NCI-H1694 treated with DMSO at 0.1 percent for 48 hours (cell line): ENCODE measurements around the gene TLL2.
A peak's percentile ranks its signal among the peaks of the same experiment; 100 is the strongest.

Source experiments
- DNase-seq: peaks from one replicate; lab custom pipeline; 2025; lab: John Stamatoyannopoulos, UW

TLL2 gene

GRCh38 chr10:96389785-96390184, 123.9 kb downstream of the TLL2 start:
- DNase-seq: no peak

GRCh38 chr10:96387601-96388000, 126.1 kb downstream of the TLL2 start:
- no peak for DNase-seq

- DNase-seq: no peak
These were observed 126.6 kb downstream of the TLL2 start for GRCh38 chr10:96387161-96387560.

DNA sequence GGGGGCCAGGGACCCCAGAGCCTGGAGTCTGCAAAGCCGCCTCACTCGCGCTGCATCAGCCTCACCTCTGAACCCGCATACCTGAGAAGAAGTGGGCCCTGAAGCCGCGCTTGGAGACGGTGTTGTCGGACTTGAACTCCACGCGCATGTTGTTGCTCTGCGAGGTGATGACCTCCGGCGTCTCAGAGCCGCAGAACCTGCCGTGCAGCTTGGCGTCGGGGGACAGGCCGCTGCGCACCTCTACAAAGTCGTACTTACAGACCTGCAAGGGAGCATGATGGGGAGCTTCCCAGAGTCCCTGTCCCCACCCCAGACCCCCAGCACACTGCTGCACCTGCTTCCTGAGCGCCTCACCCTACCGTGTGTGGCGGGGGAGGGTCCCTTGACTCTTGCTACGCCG, 129.2 kb downstream of the TLL2 start:
- no peak for DNase-seq

DNA sequence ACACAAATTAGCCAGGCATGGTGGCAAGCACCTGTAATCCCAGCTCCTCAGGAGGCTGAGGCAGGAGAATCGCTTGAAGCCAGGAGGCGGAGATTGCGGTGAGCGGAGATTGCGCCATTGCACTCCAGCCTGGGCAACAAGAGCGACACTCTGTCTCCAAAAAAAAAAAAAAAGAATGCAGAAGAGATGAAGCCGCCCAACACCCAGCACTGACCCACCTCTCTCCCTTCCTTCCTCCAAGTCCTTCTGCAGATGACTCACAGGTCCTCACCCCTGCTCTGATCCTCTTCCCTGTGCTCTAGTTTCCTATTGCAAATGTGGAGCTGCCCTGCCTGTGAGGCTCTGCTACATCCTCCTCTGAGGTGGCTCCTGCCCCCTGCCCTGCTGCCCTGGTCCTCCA, 132.9 kb downstream of the TLL2 start:
- DNase-seq: no peak

- DNase-seq: no peak
These were observed 134.0 kb downstream of the TLL2 start for GRCh38 chr10:96379758-96380157.

GRCh38 chr10:96378741-96379140, 135.0 kb downstream of the TLL2 start:
- DNase-seq: no peak

GRCh38 chr10:96377816-96378294, 135.9 kb downstream of the TLL2 start:
- DNase-seq: no peak

DNA sequence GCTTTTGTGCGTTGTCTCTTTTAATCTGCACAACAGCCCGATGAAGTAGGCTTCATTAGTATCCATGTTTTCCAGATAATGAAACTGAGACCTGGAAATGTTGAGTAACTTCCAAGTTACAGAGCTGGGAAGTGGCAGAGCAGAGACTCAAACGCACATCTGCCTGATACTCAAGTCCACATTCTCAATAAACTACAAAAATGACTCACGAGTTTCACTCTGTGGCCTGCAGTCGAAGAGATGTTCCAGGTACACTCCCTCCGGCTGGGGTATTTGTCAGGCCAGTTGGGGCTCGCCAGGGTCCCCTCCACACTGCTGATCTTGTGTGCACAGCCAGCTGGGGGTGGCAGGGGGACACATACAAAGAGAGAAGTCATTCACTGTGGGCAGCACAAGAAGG, 137.2 kb downstream of the TLL2 start:
- DNase-seq: no peak

DNA sequence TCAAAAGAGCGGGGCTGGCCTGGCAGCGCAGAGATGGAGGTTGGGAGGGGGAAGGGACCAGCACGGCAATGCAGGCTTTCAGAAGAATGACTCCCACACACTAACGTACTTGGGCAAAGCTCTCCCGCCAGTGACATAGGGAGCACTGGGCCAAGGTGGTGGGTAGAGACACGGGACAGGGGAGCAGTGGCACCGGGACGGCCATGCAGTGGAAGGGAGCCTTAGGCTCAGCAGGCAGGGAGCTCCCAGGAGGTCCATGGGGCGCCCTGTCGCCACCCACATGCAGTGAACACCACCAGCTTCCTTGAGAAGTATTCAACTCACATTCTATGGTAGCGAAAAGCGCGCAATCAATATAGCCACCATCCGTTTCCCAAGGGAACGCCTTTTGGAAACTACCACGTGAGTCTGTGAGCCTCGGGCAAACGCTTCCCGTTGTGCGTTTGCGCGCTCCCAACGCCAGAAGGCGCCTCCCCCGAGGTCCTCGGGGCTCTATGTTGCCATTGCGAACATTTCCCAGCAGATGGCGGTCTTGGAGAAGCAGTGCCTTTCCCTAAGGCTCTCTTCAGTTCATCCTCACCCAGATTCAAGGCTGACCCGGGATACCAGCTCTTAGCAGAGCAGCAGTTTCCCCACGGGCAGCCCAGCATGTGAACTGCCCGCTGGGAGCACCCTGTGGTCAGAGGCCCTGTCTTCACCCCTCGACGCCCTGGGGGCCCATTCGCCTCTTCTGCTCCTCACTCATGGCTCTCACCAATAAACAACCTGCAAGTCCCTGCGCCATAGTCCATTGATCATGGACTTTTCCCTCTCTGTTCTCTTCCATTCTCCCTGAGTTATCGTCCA, 138.5 kb downstream of the TLL2 start:
- peak; percentile 89 for DNase-seq

- DNase-seq: no peak
These were observed 139.1 kb downstream of the TLL2 start for GRCh38 chr10:96374639-96374984.

DNA sequence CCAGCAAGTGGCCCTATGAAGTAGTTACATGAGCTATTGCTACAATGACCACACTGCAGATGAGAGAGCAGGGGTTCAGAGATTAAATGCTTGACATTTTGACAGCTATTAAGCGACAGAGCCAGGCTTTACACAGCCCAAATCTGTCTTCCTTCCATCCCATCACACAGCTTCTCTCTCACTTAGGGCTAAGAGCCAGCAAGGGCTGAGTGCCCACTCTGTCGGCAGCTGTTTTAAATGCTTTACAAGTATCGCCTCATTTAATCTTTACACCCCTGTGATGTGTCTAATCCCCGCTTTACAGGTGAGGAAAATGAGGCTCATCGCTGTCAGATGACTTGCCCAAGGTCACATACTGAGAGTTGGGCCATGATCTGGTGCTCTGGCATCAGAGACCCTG, 139.7 kb downstream of the TLL2 start:
- DNase-seq: no peak

DNA sequence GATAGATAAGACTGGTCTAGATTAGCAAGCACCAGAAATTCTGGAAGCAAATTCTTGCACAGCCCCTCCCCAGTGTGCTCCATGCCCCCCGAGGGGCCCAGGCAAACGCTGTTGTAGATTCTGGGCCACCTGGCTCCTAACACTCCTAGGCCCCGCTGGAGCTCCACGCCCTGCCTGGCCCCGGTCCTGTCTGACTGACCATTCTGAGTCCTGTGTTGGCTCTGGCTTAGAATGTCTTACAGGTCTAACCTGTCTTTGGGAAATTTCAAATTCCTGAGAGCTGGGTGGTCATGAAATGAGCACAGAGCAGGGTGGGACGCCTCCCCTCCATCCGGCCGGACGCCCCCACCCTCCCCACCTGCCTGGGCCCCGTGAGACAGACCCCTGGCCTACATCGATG, 142.4 kb downstream of the TLL2 start:
- no peak for DNase-seq

DNA sequence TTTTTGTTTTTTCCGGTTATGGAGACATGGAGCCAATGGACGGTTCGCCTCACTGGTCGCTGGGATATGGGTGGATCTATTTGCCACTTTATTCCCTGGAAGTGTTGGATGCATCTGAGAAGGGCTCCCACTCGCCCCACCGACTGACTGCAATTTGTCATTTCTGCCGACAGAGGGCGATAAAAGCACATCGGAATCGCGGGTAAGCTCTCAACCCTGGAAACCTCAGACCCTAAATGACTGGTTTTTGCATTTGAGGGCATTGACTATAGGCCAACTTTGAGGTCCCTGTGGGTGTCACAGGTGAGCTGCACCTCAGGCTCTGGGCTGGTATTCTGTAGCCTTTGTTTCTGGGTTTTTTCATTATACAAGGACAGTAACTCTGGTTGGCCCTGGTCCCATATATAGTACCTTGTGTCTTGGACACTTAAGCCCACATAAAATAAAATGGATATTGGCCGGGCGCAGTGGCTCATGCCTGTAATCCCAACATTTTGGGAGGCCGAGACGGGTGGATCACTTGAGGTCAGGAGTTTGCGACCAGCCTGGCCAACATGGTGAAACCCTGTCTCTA, 143.1 kb downstream of the TLL2 start:
- peak; percentile 44 for DNase-seq

GRCh38 chr10:96369890-96370583, 143.7 kb downstream of the TLL2 start:
- DNase-seq: no peak

GRCh38 chr10:96368971-96369370, 144.8 kb downstream of the TLL2 start:
- DNase-seq: no peak

- DNase-seq: no peak
These were observed 146.3 kb downstream of the TLL2 start for GRCh38 chr10:96367470-96367869.

DNA sequence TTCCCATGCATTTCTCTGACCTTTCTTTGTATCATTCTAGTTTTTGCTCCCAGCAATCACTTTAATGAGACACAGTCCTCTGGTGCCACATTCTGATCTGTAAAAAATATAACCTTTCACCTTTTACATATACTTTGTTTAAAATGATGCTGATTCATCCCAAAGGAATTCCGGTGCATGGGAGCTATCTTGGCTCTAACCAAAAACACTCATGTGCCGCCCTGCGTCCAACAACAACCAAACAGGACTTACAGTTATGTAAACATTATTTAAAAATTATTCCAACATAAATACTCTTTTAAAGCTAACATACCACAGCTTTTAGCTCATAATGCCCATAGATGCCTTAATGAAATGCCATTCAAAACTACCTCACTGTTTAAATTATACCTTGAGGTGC, 147.2 kb downstream of the TLL2 start:
- DNase-seq: no peak

GRCh38 chr10:96365571-96365970, 148.2 kb downstream of the TLL2 start:
- DNase-seq: no peak

DNA sequence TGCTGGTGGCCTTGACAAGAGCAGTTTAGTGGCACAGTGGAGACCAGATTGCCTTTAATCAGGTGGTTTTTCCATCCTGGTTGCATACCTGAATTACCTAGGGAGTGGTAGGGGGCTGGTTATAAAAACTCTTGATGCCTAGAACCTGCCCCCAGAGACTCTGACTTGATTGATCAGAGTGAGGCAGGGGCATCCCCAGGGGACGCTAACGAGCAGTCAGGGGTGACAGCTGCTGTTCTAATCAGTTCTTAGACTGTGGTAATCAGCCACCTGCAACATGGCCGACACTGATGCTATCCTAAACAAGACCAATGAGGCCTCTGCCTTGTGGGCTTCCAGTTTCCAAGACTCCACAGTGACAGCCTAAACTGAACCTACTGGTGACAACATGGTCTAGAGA, 153.0 kb downstream of the TLL2 start:
- DNase-seq: no peak

DNA sequence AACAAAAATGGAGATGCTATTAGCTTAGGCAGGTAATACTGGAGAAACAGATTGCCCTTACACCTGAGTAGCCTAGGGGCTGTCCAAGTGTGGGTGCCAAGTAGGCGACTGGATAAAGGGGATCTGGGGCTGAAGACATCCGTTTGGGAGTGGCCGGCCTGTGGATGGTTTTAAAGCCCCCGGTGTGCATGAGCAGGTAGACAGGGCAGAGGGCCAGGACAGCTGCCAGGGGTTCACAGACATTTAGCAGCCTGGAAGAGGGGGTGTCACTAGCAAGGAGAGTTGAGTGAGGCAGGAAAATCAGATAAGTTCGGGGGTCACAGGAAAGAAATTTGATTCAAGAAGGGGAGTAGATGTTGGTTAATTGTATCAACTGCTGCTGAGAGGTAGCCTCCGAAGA, 153.4 kb downstream of the TLL2 start:
- DNase-seq: no peak

- DNase-seq: no peak
These were observed 154.1 kb downstream of the TLL2 start for GRCh38 chr10:96359616-96360015.

- DNase-seq: no peak
These were observed 154.7 kb downstream of the TLL2 start, which contains the start of gene OPALIN for GRCh38 chr10:96358851-96359540. Gene OPALIN, minus strand, starts transcription at chr10:96359002. Its CDS starts 106 bp downstream, at chr10:96358896.
